Suprapubic skin (tissue), 3 donors: ENCODE results near the gene MAN2B1.

Source experiments
- EP300 ChIP-seq: sonication (generic); formaldehyde crosslinking; IDR thresholded peaks from one replicate; pipeline ENCODE4 v1.6.1; 2017; ENCODE audit warnings: antibody characterized with exemption
- TF ChIP-seq, protein P1 (sequence below), 2 donors: fragments of 200-600 bp in 1 of 2; fragments of 450-650 bp in 1 of 2; sonication (generic) in 1 of 2; IDR thresholded peaks; one replicate each; pipeline ENCODE4 v1.5.1; 2016 to 2019; ENCODE audit warnings: antibody characterized with exemption in 2 of 2, mild to moderate bottlenecking in 1 of 2, moderate library complexity in 1 of 2

DNA sequence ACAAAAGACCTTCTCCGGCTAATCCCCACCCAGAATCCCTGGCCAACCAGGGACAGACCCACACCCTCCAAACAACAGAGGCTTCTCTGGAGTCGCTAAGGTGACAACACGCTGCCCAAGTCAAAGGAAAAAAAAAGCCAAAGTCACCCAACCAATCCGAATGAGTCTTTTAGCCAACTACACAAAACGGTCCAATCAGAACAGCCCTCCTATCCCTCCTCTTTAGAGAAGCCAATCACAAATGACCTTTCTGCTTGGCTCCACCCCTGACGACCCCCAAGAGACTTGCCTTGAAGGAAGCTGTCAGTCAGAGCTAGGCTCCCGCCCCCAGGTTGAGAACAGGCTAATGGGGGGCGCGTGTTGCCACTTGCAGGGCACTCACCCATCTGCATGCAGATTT is 36.5 kb upstream of the MAN2B1 start:
- TF ChIP-seq, protein P1, sequence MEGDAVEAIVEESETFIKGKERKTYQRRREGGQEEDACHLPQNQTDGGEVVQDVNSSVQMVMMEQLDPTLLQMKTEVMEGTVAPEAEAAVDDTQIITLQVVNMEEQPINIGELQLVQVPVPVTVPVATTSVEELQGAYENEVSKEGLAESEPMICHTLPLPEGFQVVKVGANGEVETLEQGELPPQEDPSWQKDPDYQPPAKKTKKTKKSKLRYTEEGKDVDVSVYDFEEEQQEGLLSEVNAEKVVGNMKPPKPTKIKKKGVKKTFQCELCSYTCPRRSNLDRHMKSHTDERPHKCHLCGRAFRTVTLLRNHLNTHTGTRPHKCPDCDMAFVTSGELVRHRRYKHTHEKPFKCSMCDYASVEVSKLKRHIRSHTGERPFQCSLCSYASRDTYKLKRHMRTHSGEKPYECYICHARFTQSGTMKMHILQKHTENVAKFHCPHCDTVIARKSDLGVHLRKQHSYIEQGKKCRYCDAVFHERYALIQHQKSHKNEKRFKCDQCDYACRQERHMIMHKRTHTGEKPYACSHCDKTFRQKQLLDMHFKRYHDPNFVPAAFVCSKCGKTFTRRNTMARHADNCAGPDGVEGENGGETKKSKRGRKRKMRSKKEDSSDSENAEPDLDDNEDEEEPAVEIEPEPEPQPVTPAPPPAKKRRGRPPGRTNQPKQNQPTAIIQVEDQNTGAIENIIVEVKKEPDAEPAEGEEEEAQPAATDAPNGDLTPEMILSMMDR (IDR thresholded peaks at IDR 0.05): no peak
- no peak for TF ChIP-seq EP300
